ENCODE data around the gene CEND1.

CEND1 gene

DNA sequence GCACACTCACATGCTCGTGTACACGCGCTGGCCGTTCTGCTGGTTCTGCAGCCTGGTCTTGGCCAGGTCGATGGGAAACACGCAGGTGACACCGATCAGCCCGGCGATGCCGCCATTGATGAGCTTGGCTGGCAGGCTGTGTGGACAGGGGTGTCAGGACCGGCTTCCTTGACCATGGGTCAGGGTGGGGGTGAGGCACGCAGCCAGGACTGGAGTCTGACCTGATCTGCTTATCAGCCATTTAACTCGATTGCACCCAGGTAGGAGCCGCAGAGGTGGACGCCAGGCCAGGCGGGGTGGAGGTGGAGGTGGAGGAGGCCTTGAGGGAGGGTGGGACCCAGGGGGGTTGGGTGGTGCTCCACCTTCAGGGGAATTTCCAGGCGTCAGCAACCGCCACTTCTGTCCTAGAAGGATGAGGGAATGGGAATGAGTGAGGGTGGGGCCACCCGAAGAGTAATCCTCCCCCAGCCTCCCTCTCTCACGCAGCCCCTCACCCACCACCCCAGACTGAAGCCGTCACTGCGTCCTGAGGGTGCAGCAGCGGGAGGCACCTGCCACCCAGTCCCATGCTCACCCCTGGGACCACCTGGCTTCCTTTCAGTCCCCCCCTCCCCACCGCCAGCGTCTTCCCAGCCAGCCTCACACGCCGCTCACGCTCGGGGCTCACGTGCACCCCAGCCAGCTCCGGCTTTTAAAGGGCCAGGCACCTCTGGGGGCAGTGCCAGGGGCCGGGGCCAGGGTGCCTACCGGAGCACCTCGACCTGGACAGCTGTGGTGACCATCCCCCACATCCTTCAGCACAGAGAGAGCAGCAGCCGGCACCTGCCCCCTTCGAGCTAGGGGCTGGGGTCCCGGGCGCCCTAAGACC is 5.1 kb upstream of the CEND1 start:
- no peak for DNase-seq

DNA sequence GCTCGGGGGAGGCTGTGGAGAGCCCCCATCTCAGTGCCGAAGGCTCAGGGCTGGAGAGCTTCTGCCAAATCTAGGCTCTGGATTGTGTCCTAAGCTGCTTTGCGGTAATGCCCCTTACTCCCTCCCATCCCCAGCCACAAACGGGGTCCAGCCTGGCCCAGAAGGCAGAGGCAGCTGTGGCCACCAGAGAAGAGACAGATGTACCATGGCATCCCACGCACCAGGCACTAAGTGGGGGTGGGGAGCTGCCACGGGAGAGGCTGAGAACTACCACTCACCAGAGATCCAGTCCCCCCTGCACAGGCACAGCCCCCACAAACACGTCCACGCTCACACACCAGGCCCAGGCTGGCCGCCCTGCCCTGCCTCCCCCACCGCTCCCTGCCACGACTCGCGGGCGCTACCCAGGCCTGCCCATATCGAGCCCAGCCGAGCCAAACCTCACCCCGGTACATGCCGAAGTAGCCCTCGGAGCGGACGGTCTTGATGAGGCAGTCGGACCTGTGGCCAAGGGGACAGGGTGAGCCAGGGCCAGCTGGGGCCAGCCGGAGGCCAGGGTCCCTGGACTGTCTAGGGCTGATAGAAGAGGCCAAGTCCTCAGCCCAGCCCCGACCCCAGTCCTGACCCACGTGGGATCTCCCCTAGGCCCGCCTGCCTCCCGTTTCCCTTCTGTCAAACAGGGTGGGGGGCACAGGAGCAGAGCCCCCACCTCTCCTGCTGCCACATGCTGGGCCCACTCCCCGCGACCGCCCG is 4.3 kb upstream of the CEND1 start:
- DNase-seq: no peak

DNA sequence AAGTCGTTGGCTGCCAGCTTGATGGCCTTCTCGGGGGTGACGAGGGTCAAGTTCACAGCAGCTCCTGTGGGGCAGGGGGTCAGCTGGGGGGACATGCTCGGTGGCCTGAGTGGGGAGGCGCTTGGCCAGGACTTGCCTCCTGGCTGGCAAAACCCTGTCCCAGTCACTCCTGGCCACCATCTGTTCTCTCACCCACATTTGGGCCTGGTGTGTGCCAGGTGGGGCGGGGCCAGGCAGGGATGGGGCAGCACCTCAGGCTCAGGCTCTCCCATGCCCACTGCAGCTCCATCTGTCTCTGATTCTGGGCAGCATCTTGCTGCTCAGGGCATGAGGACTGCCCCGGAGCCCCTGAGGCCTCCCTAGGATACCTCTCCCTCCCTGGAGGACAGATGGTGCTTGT is 3.7 kb upstream of the CEND1 start:
- no peak for DNase-seq

DNA sequence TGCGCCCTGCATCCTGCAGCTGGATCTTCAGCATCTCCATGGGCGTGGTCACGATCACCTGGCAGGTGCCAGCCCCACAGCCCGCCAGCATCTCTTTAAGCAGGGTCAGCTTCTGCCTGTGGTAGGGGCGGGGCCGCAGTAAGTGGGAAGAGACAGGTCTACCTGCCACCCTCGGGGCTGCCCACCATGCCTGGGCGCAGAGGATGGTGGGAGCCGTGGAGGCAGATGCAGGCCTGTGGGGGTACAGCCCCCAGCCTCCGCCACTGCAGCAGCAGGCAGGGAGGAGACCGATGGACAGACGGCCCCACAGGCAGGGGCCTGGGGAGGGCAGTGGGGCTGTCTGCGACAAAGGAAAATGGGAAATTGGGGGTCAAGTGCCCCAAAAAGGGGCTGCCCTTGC is 3.0 kb upstream of the CEND1 start:
- no peak for DNase-seq

DNA sequence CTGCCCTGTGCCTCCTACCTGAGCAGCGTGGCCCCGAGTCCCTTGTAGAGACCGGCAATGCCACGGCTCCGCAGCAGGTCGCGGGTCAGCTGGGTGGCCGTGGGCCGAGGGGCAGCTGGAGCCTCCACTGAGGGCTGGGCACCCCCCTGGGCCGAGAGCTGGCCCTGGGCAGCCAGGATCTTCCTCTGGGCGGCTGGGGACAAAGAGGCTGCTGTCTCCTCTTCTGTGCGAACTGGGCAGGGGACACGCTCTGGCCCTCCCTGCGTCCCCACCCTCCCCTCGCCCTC is 2.6 kb upstream of the CEND1 start:
- DNase-seq: no peak

DNA sequence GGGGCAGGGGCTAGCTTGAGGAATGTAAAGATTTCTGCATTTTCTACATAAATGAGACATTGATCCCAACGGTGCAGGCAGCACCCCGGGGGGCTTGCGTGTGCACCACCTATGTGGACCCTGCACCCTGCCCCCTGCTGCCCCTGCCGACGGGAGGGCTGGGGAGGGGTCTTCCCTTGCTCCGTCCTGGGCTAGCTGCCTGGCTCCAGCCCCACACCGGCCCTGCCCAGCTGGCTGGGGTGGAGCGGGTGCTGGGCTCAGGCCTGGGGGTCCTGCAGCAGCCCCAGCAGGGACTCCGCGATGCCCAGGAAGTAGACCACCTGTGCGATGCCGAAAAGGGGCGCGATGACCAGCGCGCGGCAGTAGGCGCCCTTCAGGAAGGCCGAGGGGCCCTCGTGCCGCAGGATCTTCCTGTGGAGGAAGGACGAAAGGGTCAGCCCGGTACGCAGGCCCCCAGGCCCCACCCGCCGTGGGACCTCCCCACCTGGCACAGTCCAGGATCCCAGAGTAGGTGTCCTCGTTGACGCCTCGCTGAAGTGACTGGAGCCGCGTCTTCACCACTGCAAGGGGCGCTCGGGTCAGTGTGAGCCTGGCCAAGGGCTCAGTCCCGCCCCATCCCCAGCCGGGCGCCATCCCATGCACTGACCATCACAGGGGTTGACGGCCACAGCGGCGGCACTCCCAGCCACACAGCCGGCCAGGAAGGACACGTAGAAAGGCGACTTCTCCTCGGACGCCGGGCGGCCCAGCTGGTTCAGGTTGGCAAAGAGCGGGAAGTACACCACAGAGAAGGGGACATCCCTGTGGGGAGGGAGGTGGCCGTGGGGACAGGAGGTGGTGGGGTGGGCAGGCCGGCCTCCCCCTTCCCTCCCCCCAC is 2.0 kb upstream of the CEND1 start:
- DNase-seq: no peak

DNA sequence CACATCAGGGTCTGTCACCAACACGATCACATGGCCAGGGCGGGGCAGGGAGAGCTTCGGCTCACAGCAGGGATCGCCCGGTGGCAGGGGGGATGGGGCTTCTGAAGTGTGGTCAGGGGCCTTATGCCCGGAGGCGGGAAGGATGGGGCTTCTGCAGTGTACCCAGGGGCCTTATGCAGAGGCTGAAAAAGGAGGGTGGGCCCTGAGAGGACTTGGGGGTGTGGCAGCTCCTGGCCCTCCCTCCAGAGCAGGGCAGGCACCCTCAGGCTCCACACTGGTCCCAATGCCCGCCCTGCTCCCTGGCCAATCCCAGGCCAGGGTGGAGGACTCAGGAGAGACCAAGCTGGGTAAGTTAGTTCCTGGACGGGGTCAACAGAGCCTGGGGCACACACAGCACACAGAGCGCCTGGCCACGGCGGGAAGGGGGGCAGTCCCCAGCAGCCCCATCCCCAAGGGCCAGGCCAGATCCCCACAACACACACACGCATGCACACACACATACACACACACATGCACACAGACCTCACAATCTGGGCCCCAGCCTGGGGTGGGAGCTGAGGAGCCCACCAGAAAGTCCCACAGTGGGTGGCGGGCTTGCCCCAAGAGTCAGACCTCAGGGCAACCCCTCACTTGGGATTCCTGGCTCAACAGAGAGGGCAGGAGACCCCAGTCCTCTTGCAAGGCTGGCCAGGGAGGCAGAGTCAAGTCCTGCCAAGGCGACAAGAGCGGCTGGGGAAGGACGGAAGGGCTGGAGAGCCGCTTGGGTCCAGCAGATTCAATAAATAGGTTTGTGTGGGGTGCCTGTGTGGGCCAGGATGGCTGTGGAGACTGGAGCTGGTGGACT is 1.1 kb upstream of the CEND1 start:
- no peak for DNase-seq

DNA sequence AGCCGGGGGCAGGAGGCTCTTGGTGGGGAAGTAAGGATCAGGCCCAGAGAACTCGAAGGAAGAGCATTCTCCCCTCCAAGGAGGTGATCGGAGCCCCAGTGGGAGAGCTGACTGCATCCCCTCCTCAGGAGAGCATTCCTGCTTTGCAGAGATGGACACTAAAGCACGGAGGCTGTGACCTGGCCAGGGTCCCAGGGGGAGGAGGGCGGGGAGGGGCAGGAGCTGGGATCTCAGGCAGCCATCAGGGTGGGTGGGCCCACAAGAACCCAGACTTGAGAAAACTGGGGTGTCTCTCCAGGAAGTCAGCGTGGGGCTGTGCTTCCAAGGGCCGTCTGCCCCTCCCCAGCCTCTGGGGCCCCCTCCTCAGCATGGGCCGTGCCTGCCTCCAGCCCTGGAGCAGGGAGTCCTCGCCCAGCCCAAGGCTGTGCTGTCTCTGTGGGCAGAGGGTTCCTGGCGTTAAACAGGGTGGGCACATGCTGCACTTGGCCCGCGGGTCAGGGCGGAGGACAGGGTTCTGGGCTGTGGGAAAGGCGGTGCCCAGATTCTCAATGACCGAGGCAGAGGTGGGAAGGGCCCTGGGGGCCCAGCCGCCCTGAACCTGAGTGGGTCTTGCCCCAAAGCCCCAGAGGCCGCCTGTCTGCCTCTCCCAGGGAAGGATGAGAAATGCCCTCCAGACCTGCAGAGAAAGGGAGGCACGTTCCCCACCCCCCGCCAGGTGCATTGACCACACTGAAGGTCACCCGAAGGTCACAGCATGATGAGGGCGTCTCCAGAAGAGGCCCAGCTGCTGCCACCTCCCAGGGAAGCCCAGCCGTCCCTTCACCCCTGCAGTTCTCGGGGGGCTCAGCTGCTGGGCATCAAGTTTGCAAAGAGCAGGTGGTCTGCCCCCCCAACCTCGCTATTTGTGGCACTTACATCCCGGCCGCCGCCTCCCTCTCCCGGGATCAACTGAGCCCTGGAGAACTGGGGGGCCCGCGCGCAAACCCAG is 643 bp downstream of the CEND1 start:
- no peak for DNase-seq

DNA sequence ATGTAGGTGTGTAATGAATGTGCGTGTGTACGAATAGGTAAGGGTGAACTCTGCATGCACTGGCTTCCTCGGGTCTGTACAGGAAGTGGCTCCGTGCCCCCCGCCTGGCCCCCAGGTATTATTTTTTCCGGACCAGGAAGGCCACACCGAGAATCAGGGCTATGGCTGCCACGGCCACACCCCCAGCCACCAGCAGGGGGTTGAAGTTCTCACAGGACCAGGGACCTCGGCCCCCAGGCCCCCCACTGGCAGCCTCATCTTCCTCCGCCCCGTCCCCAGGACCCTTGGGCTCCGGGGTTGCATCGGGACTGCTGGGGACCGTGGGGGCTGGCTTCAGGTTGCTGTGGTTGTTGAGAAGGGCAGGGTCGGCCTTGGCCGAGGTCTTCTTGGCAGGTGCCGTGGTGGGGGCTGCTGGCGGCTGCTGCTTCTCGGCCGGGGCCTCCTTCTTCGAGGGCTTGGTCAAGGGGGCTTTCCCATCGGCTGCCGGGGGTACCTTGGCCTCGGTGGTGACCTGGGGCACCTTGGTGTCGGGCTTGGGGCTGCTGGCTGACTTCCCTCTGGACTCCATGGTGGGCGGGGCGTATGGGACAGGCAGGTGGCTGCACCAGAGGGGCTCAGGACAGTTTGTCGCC is 1.8 kb downstream of the CEND1 start:
- DNase-seq: no peak

DNA sequence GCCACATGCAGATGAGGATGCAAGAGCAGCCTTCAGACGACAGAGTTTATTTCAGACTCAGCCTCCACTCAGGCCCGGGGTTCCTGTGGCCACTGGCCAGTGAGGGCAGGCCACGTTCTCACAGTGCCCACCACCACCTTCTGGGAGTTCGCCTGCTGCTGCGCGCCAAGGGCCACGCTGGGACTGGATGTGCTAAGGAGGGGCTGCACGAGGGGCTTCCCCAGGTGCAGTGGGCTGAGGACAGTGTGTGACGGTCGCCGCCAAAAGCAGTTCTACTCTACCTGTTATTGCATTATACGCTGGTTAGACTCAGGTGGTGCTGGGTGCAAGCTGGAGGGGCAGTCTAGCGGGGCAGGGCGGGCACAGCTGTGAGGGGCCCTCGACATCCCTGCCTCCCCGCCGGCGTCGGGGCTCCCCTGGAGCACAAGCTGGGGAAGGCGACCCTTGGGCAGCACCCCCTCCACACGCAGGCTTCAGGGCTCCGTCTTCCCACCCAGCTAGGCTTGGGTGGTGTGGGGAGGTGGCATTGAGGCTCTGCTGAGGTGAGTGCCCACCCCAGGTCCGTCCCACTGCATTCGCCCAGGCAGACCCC is 2.7 kb downstream of the CEND1 start:
- no peak for DNase-seq

DNA sequence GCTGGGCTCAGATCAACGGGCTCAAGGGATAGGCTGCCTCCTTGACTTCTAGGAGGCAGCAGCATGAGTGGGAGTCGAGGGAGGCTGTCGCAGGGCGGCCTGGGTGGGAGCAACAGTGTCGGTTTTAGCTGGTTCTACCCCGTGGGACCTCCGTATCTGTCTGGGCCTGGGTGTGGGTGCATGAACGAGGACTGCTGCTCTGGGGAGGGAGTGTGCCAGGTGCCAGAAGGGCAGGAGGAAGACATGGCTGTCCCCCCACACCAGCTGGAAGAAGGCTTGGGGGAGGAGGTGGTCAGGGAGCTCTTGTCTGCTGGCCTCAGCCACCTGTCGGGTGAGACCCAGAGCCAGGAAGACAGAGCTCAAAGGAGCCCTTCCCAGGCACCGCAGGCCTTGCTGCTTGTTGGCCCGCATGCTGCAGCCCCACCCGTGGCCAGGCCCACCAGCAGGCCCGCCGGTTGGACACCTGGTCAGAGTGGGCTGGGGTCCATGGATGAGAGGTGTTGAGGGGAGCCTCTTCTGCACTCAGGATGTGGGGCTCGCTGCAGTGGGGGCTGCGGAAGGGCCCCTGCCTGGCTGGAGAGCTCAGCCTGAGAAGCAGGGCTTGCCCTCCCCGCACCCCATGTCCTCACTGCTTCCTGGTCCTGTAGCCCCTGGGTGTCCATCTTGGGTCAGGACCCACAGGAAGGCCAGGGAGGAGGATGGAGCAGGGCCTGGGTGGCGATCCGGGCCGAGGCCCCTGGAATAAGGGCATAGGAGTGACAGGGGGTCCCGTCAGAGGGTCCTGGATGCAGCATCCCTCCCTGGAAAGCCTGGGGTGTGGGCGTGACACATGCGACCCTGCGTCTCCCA is 3.4 kb downstream of the CEND1 start:
- DNase-seq: no peak

DNA sequence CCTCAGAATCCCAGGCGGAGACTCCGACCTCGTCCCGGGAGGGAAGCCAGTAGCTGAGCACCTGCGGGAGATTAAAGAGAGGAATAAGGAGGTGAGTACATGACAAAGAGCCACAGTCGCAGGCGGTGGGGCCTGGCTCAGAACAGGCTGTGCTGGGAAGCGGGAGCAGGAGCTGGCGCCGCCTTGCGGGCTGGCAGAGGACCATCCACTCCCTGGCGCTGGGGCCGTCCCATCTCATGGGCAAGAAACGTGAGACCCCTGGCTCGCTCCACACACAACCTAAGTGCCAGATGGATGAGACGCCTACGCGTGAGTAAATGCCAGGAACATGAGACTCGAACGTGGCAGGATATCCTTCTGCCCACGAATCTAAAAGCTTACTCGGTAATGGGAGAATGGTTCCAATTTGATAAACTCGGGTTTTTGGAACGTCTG is 6.3 kb downstream of the CEND1 start:
- no peak for DNase-seq

DNA sequence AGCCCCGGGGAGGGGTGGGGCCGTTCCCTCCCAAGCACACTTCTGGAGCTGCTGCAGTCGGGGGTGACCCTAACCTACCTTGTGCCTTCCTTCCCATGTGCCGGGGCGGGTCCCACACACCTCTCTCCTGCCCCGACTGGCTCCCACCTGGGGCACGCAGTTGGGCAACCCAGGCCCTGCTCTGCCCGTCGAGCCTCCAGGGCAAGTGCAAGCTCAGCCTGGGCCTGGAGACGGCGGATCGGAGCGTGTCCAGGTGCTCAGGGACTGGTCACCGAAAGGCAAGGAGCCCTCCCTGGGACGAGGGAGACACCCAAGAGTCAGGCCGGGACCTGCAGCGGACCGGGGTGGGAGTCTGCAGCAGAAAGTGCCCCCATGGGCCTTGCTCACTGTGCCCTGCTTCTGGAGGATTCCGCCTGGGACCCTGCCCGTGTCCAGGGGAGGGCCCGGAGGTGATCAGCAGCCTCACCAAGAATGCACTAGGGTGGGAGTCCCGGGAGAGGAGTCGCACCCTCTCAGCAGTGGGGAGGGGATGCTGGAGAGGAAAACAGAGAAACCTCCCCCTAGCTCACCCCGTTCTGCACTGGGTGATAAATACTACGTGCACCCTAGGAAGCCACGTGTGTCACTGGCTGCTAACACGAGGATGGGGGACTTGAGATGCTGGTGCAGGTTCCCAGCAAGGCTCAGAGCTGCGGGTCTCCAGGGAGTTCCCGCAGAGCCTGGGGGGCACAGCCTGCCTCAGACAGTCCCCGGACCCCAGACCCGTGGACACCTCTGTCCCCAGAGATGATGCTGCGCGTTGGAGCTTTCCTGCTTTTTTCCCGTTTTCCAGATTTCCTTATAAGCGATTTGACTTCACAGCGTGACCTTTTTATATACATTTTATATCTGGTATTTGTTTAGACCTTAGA is 7.4 kb downstream of the CEND1 start:
- no peak for DNase-seq

DNA sequence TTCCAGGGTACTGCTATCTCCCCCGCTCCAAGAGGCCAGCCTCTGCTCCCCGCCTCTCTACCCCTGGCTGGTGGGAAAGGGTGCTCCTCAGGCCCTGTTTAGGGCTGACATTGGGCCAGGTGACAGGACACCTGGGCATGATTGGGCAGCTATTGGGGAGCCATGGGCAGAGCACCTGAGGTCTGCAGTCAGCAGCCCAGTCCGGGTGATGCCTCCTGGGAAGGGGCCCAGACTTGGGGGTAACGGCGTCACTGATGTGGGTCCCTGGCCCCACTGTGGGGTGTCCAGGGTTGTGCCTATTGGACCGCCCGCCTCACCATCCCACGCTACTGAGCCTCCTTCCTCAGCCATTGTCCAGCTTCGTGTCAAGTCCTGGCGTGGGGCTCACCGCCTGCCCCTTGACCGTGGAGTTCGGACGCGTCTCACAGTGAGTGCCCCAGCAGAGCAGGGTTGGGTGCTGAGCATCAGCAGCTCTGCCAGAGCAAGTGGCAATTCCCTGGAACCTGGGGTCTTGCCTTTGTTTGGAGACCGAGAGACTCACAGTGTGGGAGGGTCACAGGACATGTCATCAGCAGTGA is 9.8 kb downstream of the CEND1 start:
- no peak for DNase-seq

DNA sequence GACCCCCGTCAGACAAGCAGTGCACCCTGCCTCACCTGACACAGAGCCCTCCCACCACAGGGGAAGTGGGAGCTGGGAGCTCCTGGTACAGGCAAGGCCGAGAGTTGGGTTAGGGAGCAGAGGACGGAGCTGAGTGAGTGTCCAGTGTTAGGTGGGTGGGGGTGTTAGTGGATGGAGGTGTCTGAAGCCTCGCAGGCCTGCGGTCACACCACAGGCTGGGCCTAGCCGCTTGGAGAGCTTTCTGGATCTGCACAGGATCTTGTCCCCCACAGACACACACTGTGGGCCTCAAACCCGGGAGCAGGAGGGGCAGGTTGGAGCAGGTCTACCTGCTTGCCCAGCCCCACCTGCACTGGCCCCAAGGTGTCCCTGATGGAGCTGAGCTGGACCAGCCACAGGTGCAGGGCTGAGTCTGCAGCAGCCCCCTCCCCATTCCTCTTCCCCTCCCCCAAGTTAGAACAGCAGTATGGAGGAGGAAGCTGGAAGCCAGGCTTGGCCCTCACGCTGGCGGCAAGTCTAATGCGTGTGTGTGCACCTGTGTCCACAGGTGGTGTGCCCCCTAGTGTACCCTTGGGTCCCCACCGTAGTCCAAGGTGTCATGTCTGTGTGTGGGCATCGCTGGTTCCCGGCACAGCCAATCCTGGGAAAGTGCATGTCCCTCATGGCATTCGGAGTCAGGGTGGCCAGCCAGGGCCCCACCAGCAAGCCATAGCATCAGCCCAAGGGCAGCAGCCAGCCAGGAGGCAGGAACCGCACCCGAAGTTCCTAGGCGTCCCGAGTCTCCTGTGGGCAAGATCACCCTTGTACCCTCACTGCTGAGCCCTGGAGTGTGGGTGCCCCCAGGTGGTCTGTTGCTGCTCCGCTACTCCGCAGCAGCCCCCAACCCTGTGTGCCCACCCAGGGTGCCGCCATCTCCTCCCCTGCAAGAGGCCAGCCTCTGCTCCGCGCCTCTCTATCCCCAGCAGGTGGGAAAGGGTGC is 10.6 kb downstream of the CEND1 start:
- DNase-seq: no peak

All from NCI-H2081 treated with DMSO at 0.1 percent for 48 hours (cell line).